Endodermal cell (in vitro differentiated cells): ENCODE data around the gene CAP2. TPM values are rescaled to one million over a fixed set of nuclear protein-coding genes. Genes with fewer than 3 reads are reported as not detected.

Source experiments
- DNase-seq: peaks from one replicate; pipeline ENCODE4 v3.0.0-alpha.2; 2017
- H3K27ac ChIP-seq: 2 replicates; pipeline ENCODE4 v1.5.1; 2013; ENCODE audit warnings: mild to moderate bottlenecking, low read depth, low read length, moderate library complexity
- H3K27me3 ChIP-seq: 2 replicates; pipeline ENCODE4 v1.6.1; 2013; ENCODE audit warnings: mild to moderate bottlenecking, low read length, moderate library complexity; ENCODE audit not compliant: insufficient read depth, control insufficient read depth, poor library complexity, severe bottlenecking
- H3K36me3 ChIP-seq: 2 replicates; pipeline ENCODE4 v1.7.0; 2013; ENCODE audit warnings: mild to moderate bottlenecking, low read length, moderate library complexity; ENCODE audit not compliant: control insufficient read depth, insufficient read depth
- H3K4me1 ChIP-seq: one replicate; pipeline ENCODE4 v1.7.0; 2013; ENCODE audit warnings: low read length; ENCODE audit not compliant: control insufficient read depth, insufficient read depth
- H3K4me3 ChIP-seq: 2 replicates; pipeline ENCODE4 v1.5.1; 2013; ENCODE audit warnings: mild to moderate bottlenecking, low read length, moderate library complexity
- H3K9ac ChIP-seq: 2 replicates; pipeline ENCODE4 v1.6.1; 2013; ENCODE audit warnings: mild to moderate bottlenecking, low read length, moderate library complexity; ENCODE audit not compliant: poor library complexity, severe bottlenecking; ENCODE audit errors: extremely low read depth
- H3K9me3 ChIP-seq: 2 replicates; pipeline ENCODE4 v1.6.1; 2013; ENCODE audit warnings: mild to moderate bottlenecking, low read length, moderate library complexity; ENCODE audit not compliant: control insufficient read depth
- H3K27ac Mint-ChIP-seq: 2 replicates; pipeline ENCODE4 v1.8.0; 2020; ENCODE audit warnings: mixed read lengths
- H3K27me3 Mint-ChIP-seq: 2 replicates; pipeline ENCODE4 v1.8.0; 2021; ENCODE audit warnings: mild to moderate bottlenecking, mixed read lengths; ENCODE audit not compliant: insufficient read depth
- H3K36me3 Mint-ChIP-seq: 2 replicates; pipeline ENCODE4 v1.8.0; 2020; ENCODE audit warnings: low read depth, mixed read lengths
- H3K4me1 Mint-ChIP-seq: 2 replicates; pipeline ENCODE4 v1.8.0; 2020; ENCODE audit warnings: mixed read lengths
- H3K4me3 Mint-ChIP-seq: 2 replicates; pipeline ENCODE4 v1.8.0; 2020; ENCODE audit warnings: mild to moderate bottlenecking, moderate library complexity, mixed read lengths
- H3K9me3 Mint-ChIP-seq: 2 replicates; pipeline ENCODE4 v1.8.0; 2020; ENCODE audit warnings: mild to moderate bottlenecking, mixed read lengths
- WGBS, 2 experiments: methylation state at CpG; one replicate each; pipeline versions ENCODE4 v1.1.5 to v1.1.7; 2013; ENCODE audit warnings: missing lambda C conversion rate in 2 of 2, mixed read lengths in 1 of 2; ENCODE audit not compliant: insufficient coverage in 1 of 2, insufficient read length in 1 of 2; 5-methylcytosine and 5-hydroxymethylcytosine counted together
- total RNA-seq, 2 donors: library from RNA; stranded (reverse); fragmentation: NEBNext Ultra II Directional in 1 of 2; extraction: Animal tissue kit (Norgen Biotek cat#: 25700) in 1 of 2; gene quantifications; 2 replicates in 1 of 2; 3 replicates in 1 of 2; pipeline ENCODE4 v1.2.1, GENCODE V29; 2021
- TF ChIP-seq, protein P1 (sequence below): fragments of 200-600 bp; sonication (generic); conservative IDR thresholded peaks from 2 replicates; pipeline ENCODE4 v1.5.0; 2021; ENCODE audit warnings: antibody characterized with exemption, mild to moderate bottlenecking

CAP2 gene
- total RNA-seq, 2 donors from 2014 or later: 29.8 to 35.9 TPM

DNA sequence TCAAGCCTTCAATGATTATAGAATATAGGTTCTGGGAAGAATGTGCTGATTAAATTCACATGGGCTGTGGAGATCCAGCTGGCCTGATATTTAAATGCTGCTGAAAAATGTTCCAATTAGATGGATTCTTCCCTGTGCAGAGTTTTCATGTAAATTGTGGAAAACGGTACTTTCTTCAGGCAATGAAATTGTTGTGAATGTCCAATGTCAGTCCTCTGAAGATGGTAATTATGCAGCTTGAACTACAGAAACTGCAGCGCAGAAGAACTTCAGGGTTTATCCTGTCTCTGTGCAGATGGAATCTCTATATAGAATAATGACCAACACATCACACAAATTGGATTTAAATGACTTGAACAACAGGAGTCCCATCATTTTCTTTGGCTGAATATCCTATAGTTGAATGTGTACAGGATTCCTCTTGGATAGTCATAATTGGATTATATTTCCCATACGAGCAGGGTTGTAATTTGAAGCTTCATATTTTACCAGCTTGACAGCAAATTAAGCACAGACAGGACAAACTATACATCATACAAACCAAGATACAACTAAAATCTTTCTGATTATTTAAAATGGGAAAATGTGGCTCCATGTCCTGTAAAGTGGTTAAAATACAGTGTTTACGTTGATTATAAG is 82.3 kb downstream of the CAP2 start:
- no peak overlapping the region for H3K4me3 Mint-ChIP-seq
- DNase-seq: no peak

DNA sequence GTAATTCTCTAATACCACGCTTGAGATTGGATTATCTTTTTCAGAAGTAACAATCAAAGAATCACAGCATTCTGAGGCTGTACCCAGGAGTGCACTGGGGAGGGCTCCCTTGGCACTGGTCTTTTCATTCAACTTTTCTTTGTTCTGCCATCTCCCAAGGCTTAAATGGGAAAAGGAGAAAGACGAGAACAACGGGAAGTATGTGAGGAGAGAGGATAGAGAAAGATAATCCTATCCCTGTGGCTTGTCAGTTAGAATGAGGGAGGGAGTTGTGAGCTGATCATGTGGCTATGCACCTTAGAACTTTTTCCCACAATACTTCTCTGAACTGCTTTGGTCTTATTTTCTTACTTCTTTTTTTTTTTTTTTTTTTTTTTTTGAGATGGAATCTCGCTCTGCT is 83.1 kb downstream of the CAP2 start:
- H3K9me3 ChIP-seq: no peaks in the 10 kb centered on the region
- H3K27ac Mint-ChIP-seq: no peak overlapping the region
- TF ChIP-seq, protein P1, sequence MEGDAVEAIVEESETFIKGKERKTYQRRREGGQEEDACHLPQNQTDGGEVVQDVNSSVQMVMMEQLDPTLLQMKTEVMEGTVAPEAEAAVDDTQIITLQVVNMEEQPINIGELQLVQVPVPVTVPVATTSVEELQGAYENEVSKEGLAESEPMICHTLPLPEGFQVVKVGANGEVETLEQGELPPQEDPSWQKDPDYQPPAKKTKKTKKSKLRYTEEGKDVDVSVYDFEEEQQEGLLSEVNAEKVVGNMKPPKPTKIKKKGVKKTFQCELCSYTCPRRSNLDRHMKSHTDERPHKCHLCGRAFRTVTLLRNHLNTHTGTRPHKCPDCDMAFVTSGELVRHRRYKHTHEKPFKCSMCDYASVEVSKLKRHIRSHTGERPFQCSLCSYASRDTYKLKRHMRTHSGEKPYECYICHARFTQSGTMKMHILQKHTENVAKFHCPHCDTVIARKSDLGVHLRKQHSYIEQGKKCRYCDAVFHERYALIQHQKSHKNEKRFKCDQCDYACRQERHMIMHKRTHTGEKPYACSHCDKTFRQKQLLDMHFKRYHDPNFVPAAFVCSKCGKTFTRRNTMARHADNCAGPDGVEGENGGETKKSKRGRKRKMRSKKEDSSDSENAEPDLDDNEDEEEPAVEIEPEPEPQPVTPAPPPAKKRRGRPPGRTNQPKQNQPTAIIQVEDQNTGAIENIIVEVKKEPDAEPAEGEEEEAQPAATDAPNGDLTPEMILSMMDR: no peak
- peaks cover 18% of the 10 kb centered on the region for H3K36me3 ChIP-seq
- peaks cover 19% of the 10 kb centered on the region for H3K4me1 Mint-ChIP-seq
- peaks cover 1% of the 10 kb centered on the region for H3K36me3 Mint-ChIP-seq
- H3K27ac ChIP-seq: no peak overlapping the region
- no peaks in the 10 kb centered on the region for H3K27me3 ChIP-seq
- no peak for DNase-seq
- peaks cover 18% of the 10 kb centered on the region for H3K4me1 ChIP-seq
- no peaks in the 10 kb centered on the region for H3K27me3 Mint-ChIP-seq
- 90 to 93% methylated on average over 2 to 4 of the region's 4 CpGs for WGBS, 2 experiments
- H3K9me3 Mint-ChIP-seq: no peaks in the 10 kb centered on the region
- H3K4me3 ChIP-seq: peak overlapping the region; percentile 13
- H3K9ac ChIP-seq: no peak overlapping the region
- no peak overlapping the region for H3K4me3 Mint-ChIP-seq

More for the DNA sequence above, 82.3 kb downstream of the CAP2 start:
- 90 to 94% methylated on average over 2 to 4 of the region's 4 CpGs for WGBS, 2 experiments
- TF ChIP-seq, protein P1: no peak
- H3K27ac ChIP-seq: no peak overlapping the region
- no peaks in the 10 kb centered on the region for H3K27me3 Mint-ChIP-seq
- peaks cover 18% of the 10 kb centered on the region for H3K4me1 ChIP-seq
- peaks cover 3% of the 10 kb centered on the region for H3K36me3 Mint-ChIP-seq
- H3K9me3 Mint-ChIP-seq: no peaks in the 10 kb centered on the region
- peaks cover 19% of the 10 kb centered on the region for H3K4me1 Mint-ChIP-seq
- H3K36me3 ChIP-seq: peaks cover 14% of the 10 kb centered on the region
- no peak overlapping the region for H3K27ac Mint-ChIP-seq
- no peak overlapping the region for H3K9ac ChIP-seq
- no peak overlapping the region for H3K4me3 ChIP-seq
- H3K9me3 ChIP-seq: no peaks in the 10 kb centered on the region
- H3K27me3 ChIP-seq: no peaks in the 10 kb centered on the region

DNA sequence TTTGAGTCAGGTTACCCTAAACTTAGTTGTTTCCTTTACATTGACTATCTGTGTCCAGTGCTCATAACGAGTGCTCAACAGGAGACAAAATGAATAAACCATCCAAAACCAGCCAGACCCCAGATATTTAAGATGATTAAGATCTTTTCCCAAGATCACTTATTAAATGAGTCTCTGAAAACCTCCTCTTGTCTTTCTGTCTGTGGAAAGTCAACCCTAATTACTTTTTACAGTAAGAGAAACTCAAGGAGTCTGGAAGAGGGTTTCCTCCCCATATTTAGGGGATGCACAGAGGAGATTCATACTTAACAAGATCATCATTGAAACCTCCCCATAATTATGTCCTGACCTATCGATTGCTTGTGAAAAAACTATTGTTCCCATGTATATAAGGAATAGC is 84.0 kb downstream of the CAP2 start:
- Mint-ChIP-seq H3K27ac (no peak overlapping the region), H3K4me3 (no peak overlapping the region), H3K4me1 (peaks cover 19% of the 10 kb centered on the region), H3K36me3 (peaks cover 7% of the 10 kb centered on the region), H3K9me3 (no peaks in the 10 kb centered on the region), H3K27me3 (no peaks in the 10 kb centered on the region)
- Histone ChIP-seq H3K4me1 (peaks cover 18% of the 10 kb centered on the region), H3K36me3 (peaks cover 24% of the 10 kb centered on the region), H3K9ac (no peak overlapping the region), H3K27me3 (no peaks in the 10 kb centered on the region), H3K27ac (no peak overlapping the region), H3K4me3 (no peak overlapping the region), H3K9me3 (no peaks in the 10 kb centered on the region)
- TF ChIP-seq, protein P1: no peak
- DNase-seq: no peak
- 92% methylated on average over 2 of the region's 2 CpGs; no CpG with 5 or more reads in 1 of the 2 experiments for WGBS, 2 experiments
